Epithelial cell of esophagus (primary cell): ENCODE measurements around the gene GABARAPL1.

Experiments used
- DNase-seq: peaks from one replicate; pipeline ENCODE4 v3.0.0; 2010; ENCODE audit warnings: low read depth
- H3K4me3 ChIP-seq: 2 replicates; pipeline ENCODE4 v1.5.1; 2011; ENCODE audit warnings: mild to moderate bottlenecking, low read length, control low read depth
- TF ChIP-seq, protein P1 (sequence below): IDR thresholded peaks from 2 replicates; pipeline ENCODE4 v1.5.1; 2011; ENCODE audit warnings: low read depth, mild to moderate bottlenecking, low read length, control low read depth, inconsistent platforms; ENCODE audit not compliant: insufficient read depth; ENCODE audit errors: missing control alignments

Gene GABARAPL1

DNA sequence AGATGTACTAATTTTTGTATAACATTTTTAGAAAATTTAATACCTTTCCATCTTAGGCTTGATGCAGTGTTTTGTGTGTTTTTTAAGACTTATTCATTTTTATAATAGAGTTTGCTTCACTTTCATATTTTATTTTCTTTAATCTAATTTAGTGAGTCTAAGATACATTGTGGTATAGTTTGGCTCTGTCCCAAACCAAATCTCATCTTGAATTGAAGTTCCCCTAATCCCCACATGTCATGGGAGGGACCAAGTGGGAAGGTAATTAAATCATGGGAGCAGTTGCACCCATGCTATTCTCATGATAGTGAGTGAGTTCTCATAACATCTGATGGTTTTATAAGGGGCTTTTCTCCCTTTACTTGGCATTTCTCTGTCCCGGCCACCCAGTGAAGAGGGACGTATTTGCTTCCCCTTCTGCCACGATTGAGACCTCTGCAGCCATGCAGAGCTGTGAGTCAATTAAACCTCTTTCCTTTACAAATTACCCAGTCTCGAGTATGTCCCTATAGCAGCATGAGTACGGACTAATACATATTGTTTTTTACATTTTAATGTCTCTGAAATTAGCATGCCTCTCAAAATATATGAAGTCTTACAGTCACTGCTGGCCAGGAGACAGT, 34.9 kb downstream of the GABARAPL1 start:
- no peak overlapping the region for H3K4me3 ChIP-seq
- DNase-seq: no peak
- TF ChIP-seq, protein P1, sequence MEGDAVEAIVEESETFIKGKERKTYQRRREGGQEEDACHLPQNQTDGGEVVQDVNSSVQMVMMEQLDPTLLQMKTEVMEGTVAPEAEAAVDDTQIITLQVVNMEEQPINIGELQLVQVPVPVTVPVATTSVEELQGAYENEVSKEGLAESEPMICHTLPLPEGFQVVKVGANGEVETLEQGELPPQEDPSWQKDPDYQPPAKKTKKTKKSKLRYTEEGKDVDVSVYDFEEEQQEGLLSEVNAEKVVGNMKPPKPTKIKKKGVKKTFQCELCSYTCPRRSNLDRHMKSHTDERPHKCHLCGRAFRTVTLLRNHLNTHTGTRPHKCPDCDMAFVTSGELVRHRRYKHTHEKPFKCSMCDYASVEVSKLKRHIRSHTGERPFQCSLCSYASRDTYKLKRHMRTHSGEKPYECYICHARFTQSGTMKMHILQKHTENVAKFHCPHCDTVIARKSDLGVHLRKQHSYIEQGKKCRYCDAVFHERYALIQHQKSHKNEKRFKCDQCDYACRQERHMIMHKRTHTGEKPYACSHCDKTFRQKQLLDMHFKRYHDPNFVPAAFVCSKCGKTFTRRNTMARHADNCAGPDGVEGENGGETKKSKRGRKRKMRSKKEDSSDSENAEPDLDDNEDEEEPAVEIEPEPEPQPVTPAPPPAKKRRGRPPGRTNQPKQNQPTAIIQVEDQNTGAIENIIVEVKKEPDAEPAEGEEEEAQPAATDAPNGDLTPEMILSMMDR: no peak

DNA sequence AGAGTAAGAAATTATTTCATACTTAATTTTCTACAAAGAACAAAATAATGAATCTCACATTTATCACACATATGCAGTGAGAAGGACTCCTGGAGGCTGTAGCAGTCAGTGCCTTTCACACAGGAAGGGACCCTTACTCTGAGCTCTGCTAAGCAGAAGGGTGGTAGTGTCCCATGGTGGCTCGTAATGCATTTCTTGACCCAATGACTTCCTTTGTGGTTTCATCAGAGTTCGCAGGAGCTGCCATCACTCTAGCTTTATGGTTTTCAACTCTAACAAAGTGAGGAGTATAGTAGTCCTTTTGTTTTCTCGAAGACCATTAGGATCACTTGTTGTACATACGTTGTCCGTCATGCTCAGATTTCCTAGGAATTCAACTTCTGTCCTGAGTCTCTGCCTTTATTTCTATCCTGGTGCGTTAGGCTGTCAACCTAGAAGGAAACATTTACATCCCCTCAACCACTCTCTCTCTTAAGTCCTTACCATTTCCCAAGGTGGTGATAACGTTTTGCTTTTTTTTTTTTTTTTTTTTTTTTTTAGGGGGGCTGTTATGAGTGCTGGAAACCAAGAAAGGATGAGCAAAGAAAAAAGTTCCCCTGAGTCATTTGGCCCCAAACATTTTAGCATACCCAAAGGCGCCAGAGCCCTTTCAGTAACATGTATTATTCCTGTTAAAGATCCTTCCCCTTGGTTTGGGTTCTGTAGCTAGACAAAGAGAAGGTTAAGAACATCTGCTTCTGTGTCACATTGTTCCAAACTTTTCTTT, 37.2 kb downstream of the GABARAPL1 start:
- no peak for DNase-seq
- H3K4me3 ChIP-seq: no peak overlapping the region
- TF ChIP-seq, protein P1: no peak

DNA sequence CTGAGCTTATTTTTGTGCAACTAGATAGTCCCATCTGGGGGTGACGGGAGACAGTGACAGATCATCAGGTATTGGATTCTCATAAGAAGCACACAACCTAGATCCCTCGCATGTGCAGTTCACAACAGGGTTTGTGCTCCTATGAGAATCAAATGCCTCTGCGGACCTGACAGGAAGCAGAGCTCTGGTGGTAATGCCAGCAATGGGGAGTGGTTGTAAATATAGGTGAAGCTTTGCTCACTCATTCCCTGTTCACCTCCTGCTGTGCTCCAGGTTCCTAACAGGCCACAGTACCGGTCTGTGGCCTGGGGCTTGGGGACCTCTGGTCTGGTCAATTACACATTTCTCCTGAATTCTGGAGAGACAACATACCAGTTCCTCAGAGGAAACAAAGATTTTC, 39.0 kb downstream of the GABARAPL1 start:
- H3K4me3 ChIP-seq: no peak overlapping the region
- TF ChIP-seq, protein P1: no peak
- no peak for DNase-seq

DNA sequence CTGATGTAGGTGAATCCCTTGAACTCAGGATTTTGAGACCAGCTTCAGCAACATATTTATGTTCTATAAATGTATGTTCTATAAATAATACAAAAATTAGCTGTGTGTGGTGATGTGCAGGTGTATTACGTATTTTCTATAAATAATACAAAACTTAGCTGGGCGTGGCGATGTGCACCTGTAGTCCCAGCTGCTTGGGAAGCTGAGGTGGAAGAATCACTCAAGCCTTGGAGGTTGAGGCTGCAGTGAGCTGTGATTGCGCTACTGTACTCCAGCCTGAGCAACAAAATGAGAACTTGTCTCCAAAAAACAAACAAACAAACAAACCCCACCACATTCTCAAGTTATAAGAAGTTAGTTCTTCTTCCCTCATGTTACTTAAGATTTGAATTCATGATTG, 39.5 kb downstream of the GABARAPL1 start:
- no peak for DNase-seq
- H3K4me3 ChIP-seq: no peak overlapping the region
- TF ChIP-seq, protein P1: no peak

DNA sequence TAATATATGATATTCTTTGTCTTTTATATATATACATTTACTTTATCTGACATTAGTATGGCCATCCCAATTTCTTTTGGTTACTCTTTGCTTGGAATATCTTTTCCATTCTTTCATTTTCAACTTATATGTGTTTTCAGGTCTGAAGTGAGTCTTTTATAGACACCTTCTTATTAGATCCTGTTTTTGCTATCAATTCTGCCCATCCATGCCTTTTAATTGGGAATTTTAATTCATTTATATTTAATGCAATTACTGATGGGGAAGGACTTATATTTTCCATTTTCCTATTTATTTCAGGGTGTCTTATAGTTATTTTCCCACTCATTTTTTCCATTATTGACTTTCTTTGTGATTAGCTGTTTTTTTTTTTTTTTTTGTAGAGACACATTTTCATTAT, 43.4 kb downstream of the GABARAPL1 start:
- DNase-seq: no peak
- TF ChIP-seq, protein P1: no peak
- H3K4me3 ChIP-seq: no peak overlapping the region

DNA sequence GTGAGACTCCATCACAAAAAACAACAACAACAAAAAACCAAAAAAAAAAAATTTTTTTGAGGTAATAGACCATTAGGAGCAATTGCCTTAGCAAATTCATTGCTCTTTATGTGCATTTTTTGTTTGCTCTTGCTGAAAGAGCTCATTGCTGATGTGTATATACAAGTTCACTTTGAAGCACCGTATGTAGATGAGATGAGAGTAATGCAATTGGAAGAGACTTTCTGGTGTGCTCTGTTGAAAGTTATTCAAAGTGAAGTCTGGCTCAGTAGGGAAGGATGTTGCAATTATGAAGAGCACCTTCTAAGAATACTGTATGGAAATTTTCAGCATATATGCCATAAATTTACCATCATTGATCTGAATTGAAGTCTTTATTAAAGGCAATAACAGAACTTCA, 48.2 kb downstream of the GABARAPL1 start:
- no peak for DNase-seq
- H3K4me3 ChIP-seq: no peak overlapping the region
- TF ChIP-seq, protein P1: no peak
